ENCODE data around the gene ST3GAL2. TPM values are rescaled to one million over a fixed set of nuclear protein-coding genes. Genes with fewer than 3 reads are reported as not detected.

ST3GAL2 gene
- total RNA-seq, 4 donors from 2014 or later, result 7.1 to 16.5 (median 11.1) TPM

- no peak for TF ChIP-seq POLR2AphosphoS5 (IDR thresholded peaks at IDR 0.05)
- no peak for TF ChIP-seq CTCF (IDR thresholded peaks at IDR 0.05)
- TF ChIP-seq EP300 (IDR thresholded peaks at IDR 0.05), result no peak
- no peak for TF ChIP-seq POLR2A (IDR thresholded peaks at IDR 0.05)
- no peak overlapping the region for H3K4me3 ChIP-seq
- 89% methylated on average over 6 of the region's 6 CpGs for WGBS
Observed at GRCh38 chr16:70383421-70383960, 55.4 kb downstream of the ST3GAL2 start.

GRCh38 chr16:70381604-70382342 is 57.1 kb downstream of the ST3GAL2 start:
- DNase-seq (ENCODE audit: low spot score in 2 of 2), result no peak
- TF ChIP-seq EP300 (IDR thresholded peaks at IDR 0.05) (no peak), POLR2A (IDR thresholded peaks at IDR 0.05) (no peak), CTCF (IDR thresholded peaks at IDR 0.05) (no peak), POLR2AphosphoS5 (IDR thresholded peaks at IDR 0.05) (no peak)
- no peaks in the 10 kb centered on the region for H3K9me3 ChIP-seq

More at GRCh38 chr16:70383421-70383960, 55.4 kb downstream of the ST3GAL2 start:
- peaks cover 17% of the 10 kb centered on the region for H3K36me3 ChIP-seq
- H3K27ac ChIP-seq, result no peak overlapping the region
- no peak for DNase-seq (ENCODE audit: low spot score in 2 of 2)
- H3K4me1 ChIP-seq, result peaks cover 29% of the 10 kb centered on the region
- no peaks in the 10 kb centered on the region for H3K9me3 ChIP-seq
- no peaks in the 10 kb centered on the region for H3K27me3 ChIP-seq

GRCh38 chr16:70380919-70381603 is 57.8 kb downstream of the ST3GAL2 start:
- Histone ChIP-seq H3K27ac (peak overlapping the region; percentile 92), H3K36me3 (peaks cover 10% of the 10 kb centered on the region), H3K27me3 (no peaks in the 10 kb centered on the region), H3K9me3 (no peaks in the 10 kb centered on the region), H3K4me3 (peak overlapping the region; percentile 79), H3K4me1 (peaks cover 29% of the 10 kb centered on the region)
- peak in 2 of 3 donors; percentile 14 to 60 for TF ChIP-seq POLR2AphosphoS5 (IDR thresholded peaks at IDR 0.05)
- TF ChIP-seq CTCF (IDR thresholded peaks at IDR 0.05), result no peak
- no peak for TF ChIP-seq EP300 (IDR thresholded peaks at IDR 0.05)
- peak in 1 of 2 donors; percentile 18 for TF ChIP-seq POLR2A (IDR thresholded peaks at IDR 0.05)
- peak; percentile 98 to 99 for DNase-seq (ENCODE audit: low spot score in 2 of 2)
- WGBS, result 2% methylated on average over 11 of the region's 52 CpGs

More at GRCh38 chr16:70381604-70382342, 57.1 kb downstream of the ST3GAL2 start:
- H3K36me3 ChIP-seq, result peaks cover 7% of the 10 kb centered on the region
- WGBS, result 49% methylated on average over 14 of the region's 47 CpGs
- H3K4me1 ChIP-seq, result peaks cover 29% of the 10 kb centered on the region
- peak overlapping the region; percentile 92 for H3K27ac ChIP-seq
- no peaks in the 10 kb centered on the region for H3K27me3 ChIP-seq
- peak overlapping the region; percentile 79 for H3K4me3 ChIP-seq

- Histone ChIP-seq H3K36me3 (peaks cover 16% of the 10 kb centered on the region), H3K27ac (peak overlapping the region; percentile 92), H3K4me3 (peak overlapping the region; percentile 79), H3K27me3 (no peaks in the 10 kb centered on the region), H3K4me1 (peaks cover 29% of the 10 kb centered on the region), H3K9me3 (no peaks in the 10 kb centered on the region)
- 0% methylated on average over 18 of the region's 31 CpGs for WGBS
- DNase-seq (ENCODE audit: low spot score in 2 of 2), result peak; percentile 81 to 87
- TF ChIP-seq CTCF (IDR thresholded peaks at IDR 0.05) (no peak), POLR2AphosphoS5 (IDR thresholded peaks at IDR 0.05) (peak in 2 of 3 donors; percentile 36 to 42)
Observed at GRCh38 chr16:70380248-70380918, 58.5 kb downstream of the ST3GAL2 start.

All from suprapubic skin (tissue), 4 donors.